ENCODE results near the gene DAB1.

DAB1 gene

GRCh38 chr1:57024855-57025254 is 399.0 kb downstream of the DAB1 start:
- H3K36me3 ChIP-seq (ENCODE audit: low read depth), result no peaks in the 10 kb centered on the region
- no peak overlapping the region for H3K4me3 ChIP-seq (ENCODE audit: severe bottlenecking)
- no peak for DNase-seq (ENCODE audit: low spot score)
- H3K27me3 ChIP-seq (ENCODE audit: insufficient read depth, poor library complexity, severe bottlenecking), result no peaks in the 10 kb centered on the region
- H3K4me1 ChIP-seq (ENCODE audit: insufficient read depth, poor library complexity, severe bottlenecking), result no peaks in the 10 kb centered on the region
- TF ChIP-seq, protein P1, sequence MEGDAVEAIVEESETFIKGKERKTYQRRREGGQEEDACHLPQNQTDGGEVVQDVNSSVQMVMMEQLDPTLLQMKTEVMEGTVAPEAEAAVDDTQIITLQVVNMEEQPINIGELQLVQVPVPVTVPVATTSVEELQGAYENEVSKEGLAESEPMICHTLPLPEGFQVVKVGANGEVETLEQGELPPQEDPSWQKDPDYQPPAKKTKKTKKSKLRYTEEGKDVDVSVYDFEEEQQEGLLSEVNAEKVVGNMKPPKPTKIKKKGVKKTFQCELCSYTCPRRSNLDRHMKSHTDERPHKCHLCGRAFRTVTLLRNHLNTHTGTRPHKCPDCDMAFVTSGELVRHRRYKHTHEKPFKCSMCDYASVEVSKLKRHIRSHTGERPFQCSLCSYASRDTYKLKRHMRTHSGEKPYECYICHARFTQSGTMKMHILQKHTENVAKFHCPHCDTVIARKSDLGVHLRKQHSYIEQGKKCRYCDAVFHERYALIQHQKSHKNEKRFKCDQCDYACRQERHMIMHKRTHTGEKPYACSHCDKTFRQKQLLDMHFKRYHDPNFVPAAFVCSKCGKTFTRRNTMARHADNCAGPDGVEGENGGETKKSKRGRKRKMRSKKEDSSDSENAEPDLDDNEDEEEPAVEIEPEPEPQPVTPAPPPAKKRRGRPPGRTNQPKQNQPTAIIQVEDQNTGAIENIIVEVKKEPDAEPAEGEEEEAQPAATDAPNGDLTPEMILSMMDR (IDR thresholded peaks at IDR 0.05; ENCODE audit: poor library complexity, severe bottlenecking), result no peak
- no peak overlapping the region for H3K27ac ChIP-seq (ENCODE audit: poor library complexity, severe bottlenecking)
- ATAC-seq (ENCODE audit: low read depth), result no peak
- H3K9me3 ChIP-seq (ENCODE audit: severe bottlenecking), result no peaks in the 10 kb centered on the region

GRCh38 chr1:57024428-57024827 is 399.4 kb downstream of the DAB1 start:
- Histone ChIP-seq H3K4me1 (ENCODE audit: insufficient read depth, poor library complexity, severe bottlenecking) (no peaks in the 10 kb centered on the region), H3K27ac (ENCODE audit: poor library complexity, severe bottlenecking) (no peak overlapping the region), H3K9me3 (ENCODE audit: severe bottlenecking) (no peaks in the 10 kb centered on the region), H3K36me3 (ENCODE audit: low read depth) (no peaks in the 10 kb centered on the region), H3K4me3 (ENCODE audit: severe bottlenecking) (no peak overlapping the region), H3K27me3 (ENCODE audit: insufficient read depth, poor library complexity, severe bottlenecking) (no peaks in the 10 kb centered on the region)
- no peak for ATAC-seq (ENCODE audit: low read depth)
- TF ChIP-seq, protein P1 (IDR thresholded peaks at IDR 0.05; ENCODE audit: poor library complexity, severe bottlenecking), result no peak
- no peak for DNase-seq (ENCODE audit: low spot score)

GRCh38 chr1:57020216-57020615 is 403.6 kb downstream of the DAB1 start:
- Histone ChIP-seq H3K4me3 (ENCODE audit: severe bottlenecking) (no peak overlapping the region), H3K27me3 (ENCODE audit: insufficient read depth, poor library complexity, severe bottlenecking) (no peaks in the 10 kb centered on the region), H3K36me3 (ENCODE audit: low read depth) (no peaks in the 10 kb centered on the region), H3K27ac (ENCODE audit: poor library complexity, severe bottlenecking) (no peak overlapping the region), H3K9me3 (ENCODE audit: severe bottlenecking) (no peaks in the 10 kb centered on the region), H3K4me1 (ENCODE audit: insufficient read depth, poor library complexity, severe bottlenecking) (no peaks in the 10 kb centered on the region)
- DNase-seq (ENCODE audit: low spot score), result no peak
- TF ChIP-seq, protein P1 (IDR thresholded peaks at IDR 0.05; ENCODE audit: poor library complexity, severe bottlenecking), result no peak
- no peak for ATAC-seq (ENCODE audit: low read depth)

- TF ChIP-seq, protein P1 (IDR thresholded peaks at IDR 0.05; ENCODE audit: poor library complexity, severe bottlenecking), result no peak
- no peaks in the 10 kb centered on the region for H3K27me3 ChIP-seq (ENCODE audit: insufficient read depth, poor library complexity, severe bottlenecking)
- no peaks in the 10 kb centered on the region for H3K9me3 ChIP-seq (ENCODE audit: severe bottlenecking)
- no peak for ATAC-seq (ENCODE audit: low read depth)
- no peaks in the 10 kb centered on the region for H3K4me1 ChIP-seq (ENCODE audit: insufficient read depth, poor library complexity, severe bottlenecking)
- no peaks in the 10 kb centered on the region for H3K36me3 ChIP-seq (ENCODE audit: low read depth)
- no peak for DNase-seq (ENCODE audit: low spot score)
- no peak overlapping the region for H3K27ac ChIP-seq (ENCODE audit: poor library complexity, severe bottlenecking)
- H3K4me3 ChIP-seq (ENCODE audit: severe bottlenecking), result no peak overlapping the region
Measured at GRCh38 chr1:57019236-57019839, 404.5 kb downstream of the DAB1 start.

GRCh38 chr1:57018119-57018518 is 405.7 kb downstream of the DAB1 start:
- DNase-seq (ENCODE audit: low spot score) (no peak), ATAC-seq (ENCODE audit: low read depth) (no peak)
- Histone ChIP-seq H3K27me3 (ENCODE audit: insufficient read depth, poor library complexity, severe bottlenecking) (no peaks in the 10 kb centered on the region), H3K9me3 (ENCODE audit: severe bottlenecking) (no peaks in the 10 kb centered on the region), H3K4me3 (ENCODE audit: severe bottlenecking) (no peak overlapping the region), H3K36me3 (ENCODE audit: low read depth) (no peaks in the 10 kb centered on the region), H3K4me1 (ENCODE audit: insufficient read depth, poor library complexity, severe bottlenecking) (no peaks in the 10 kb centered on the region), H3K27ac (ENCODE audit: poor library complexity, severe bottlenecking) (no peak overlapping the region)
- TF ChIP-seq, protein P1 (IDR thresholded peaks at IDR 0.05; ENCODE audit: poor library complexity, severe bottlenecking), result no peak
